K562 (cell line): ENCODE measurements around the gene FFAR1. TPM values are rescaled to one million over a fixed set of nuclear protein-coding genes. Genes with fewer than 3 reads are reported as not detected.

ENCODE experiments used
- ARID1B ChIP-seq: fragments of 450-650 bp; IDR thresholded peaks from 2 replicates; pipeline ENCODE4 v1.6.1; 2016; ENCODE audit warnings: antibody characterized with exemption, mild to moderate bottlenecking, inconsistent platforms
- CBFA2T3 ChIP-seq: fragments of 450-650 bp; IDR thresholded peaks from 2 replicates; pipeline ENCODE4 v1.6.1; 2017
- CBX3 ChIP-seq, 2 experiments: IDR thresholded peaks; 1 replicate in 1 of 2; 2 replicates in 1 of 2; pipeline ENCODE4 v1.6.1; 2012; ENCODE audit warnings: inconsistent platforms in 2 of 2, low read length in 2 of 2, borderline replicate concordance in 1 of 2, control low read depth in 1 of 2
- EP400 ChIP-seq: fragments of 450-650 bp; IDR thresholded peaks from 2 replicates; pipeline ENCODE4 v1.6.1; 2017; ENCODE audit warnings: antibody characterized with exemption, mild to moderate bottlenecking, moderate library complexity
- HMGN3 ChIP-seq: IDR thresholded peaks from 2 replicates; pipeline ENCODE4 v1.6.1; 2011; ENCODE audit warnings: borderline replicate concordance, low read depth, mild to moderate bottlenecking, mixed read lengths, low read length; ENCODE audit not compliant: insufficient read length; ENCODE audit errors: extremely low read depth
- JUND ChIP-seq, 2 experiments: IDR thresholded peaks; 2 replicates in 1 of 2; 3 replicates in 1 of 2; pipeline ENCODE4 v1.6.1; 2011; ENCODE audit warnings: borderline replicate concordance in 2 of 2, low read depth in 2 of 2, low read length in 2 of 2, improper control_type of control experiment in 1 of 2, missing biosample characterization in 1 of 2, missing genetic modification characterization in 1 of 2, missing genetic modification reagents in 1 of 2
- KLF10 ChIP-seq: fragments of 250-450 bp; sonication (Bioruptor Pico); IDR thresholded peaks from 2 replicates; pipeline ENCODE4 v1.6.1; 2021; ENCODE audit warnings: matching md5 sums
- LEF1 ChIP-seq: fragments of 450-650 bp; IDR thresholded peaks from 2 replicates; pipeline ENCODE4 v1.6.1; 2016; ENCODE audit warnings: mild to moderate bottlenecking
- MEIS2 ChIP-seq: fragments of 450-650 bp; IDR thresholded peaks from 2 replicates; pipeline ENCODE4 v1.6.1; 2014; ENCODE audit warnings: mild to moderate bottlenecking; ENCODE audit not compliant: partially characterized antibody
- MTF1 ChIP-seq: fragments of 250-450 bp; sonication (Bioruptor Pico); IDR thresholded peaks from 2 replicates; pipeline ENCODE4 v1.9.0; 2021; ENCODE audit warnings: moderate library complexity, mild to moderate bottlenecking, inconsistent platforms, borderline replicate concordance
- PRPF4 ChIP-seq: fragments of 200-400 bp; formaldehyde crosslinking; IDR thresholded peaks from one replicate; pipeline ENCODE4 v1.6.1; 2017; ENCODE audit warnings: low read length, low read depth, mild to moderate bottlenecking; ENCODE audit not compliant: insufficient read depth, poor library complexity, severe bottlenecking
- PYGO2 ChIP-seq: fragments of 450-650 bp; IDR thresholded peaks from 2 replicates; pipeline ENCODE4 v1.6.1; 2016; ENCODE audit warnings: mild to moderate bottlenecking, missing genetic modification characterization, moderate library complexity, missing compliant biosample characterization
- TEAD4 ChIP-seq, 2 experiments: sonication (generic) in 1 of 2; formaldehyde crosslinking in 1 of 2; IDR thresholded peaks; 2 replicates each; pipeline versions ENCODE4 v1.6.1 to v1.8.0; 2012 to 2022; ENCODE audit warnings: borderline replicate concordance in 1 of 2, inconsistent platforms in 1 of 2, low read length in 1 of 2, mild to moderate bottlenecking in 1 of 2, missing genetic modification reagents in 1 of 2
- ZBTB7A ChIP-seq: IDR thresholded peaks from 2 replicates; pipeline ENCODE4 v1.6.1; 2011; ENCODE audit warnings: low read depth, mild to moderate bottlenecking, low read length, moderate library complexity, borderline replicate concordance; ENCODE audit not compliant: control insufficient read depth
- ZC3H11A ChIP-seq: IDR thresholded peaks from 2 replicates; pipeline ENCODE4 v1.6.1; 2012; ENCODE audit warnings: low read depth, low read length, improper control_type of control experiment
- ZEB2 ChIP-seq: fragments of 450-650 bp; IDR thresholded peaks from 2 replicates; pipeline ENCODE4 v1.6.1; 2016
- ZNF766 ChIP-seq: fragments of 200-800 bp; sonication (Bioruptor generic); conservative IDR thresholded peaks from 2 replicates; pipeline ENCODE4 v1.6.1; 2016; ENCODE audit warnings: missing genetic modification characterization, missing compliant biosample characterization
- polyA plus RNA-seq, 8 experiments: library from polyadenylated mRNA; depleted of rRNA in 4 of 8; stranded (reverse) in 5 of 8; unstranded in 3 of 8; fragments of >200 nt; fragmentation: Nextera tagmentation in 2 of 8; fragmentation: Illumina TruSeq in 1 of 8; extraction: Ambion mirVana in 2 of 8; extraction: Trizol in 1 of 8; gene quantifications; 2 replicates each; pipeline versions ENCODE4 v1.2.1 to v1.2.3, GENCODE V29; 2011 to 2014; ENCODE audit warnings: inconsistent platforms in 1 of 8, missing spikeins in 1 of 8
- total RNA-seq, 7 experiments: library from RNA; depleted of rRNA in 6 of 7; stranded (reverse); fragments of >200 nt in 6 of 7; fragmentation: Illumina TruSeq in 2 of 7; extraction: Trizol in 2 of 7; gene quantifications; 2 replicates each; pipeline versions ENCODE4 v1.2.1 to v1.2.3, GENCODE V29; 2011 to 2021; ENCODE audit warnings: low replicate concordance in 1 of 7
- TF ChIP-seq, protein P1 (sequence below): fragments of 450-650 bp; formaldehyde crosslinking; IDR thresholded peaks from 2 replicates; pipeline ENCODE4 v1.4.0; 2022; ENCODE audit warnings: missing genetic modification characterization
- TF ChIP-seq, protein P2 (sequence below): fragments of 450-650 bp; formaldehyde crosslinking; IDR thresholded peaks from 2 replicates; pipeline ENCODE4 v1.4.0; 2020; ENCODE audit warnings: mild to moderate bottlenecking
- TF ChIP-seq, protein P3 (sequence below): sonication (generic); IDR thresholded peaks from 2 replicates; pipeline ENCODE4 v1.6.1; 2016
- TF ChIP-seq, protein P4 (sequence below): fragments of 250-450 bp; sonication (Bioruptor Pico); IDR thresholded peaks from 2 replicates; pipeline ENCODE4 v1.4.0; 2020; ENCODE audit warnings: borderline replicate concordance
- TF ChIP-seq, protein P5 (sequence below), 2 experiments: fragments of 450-650 bp in 1 of 2; sonication (generic) in 1 of 2; formaldehyde crosslinking in 1 of 2; IDR thresholded peaks in 1 of 2; conservative IDR thresholded peaks in 1 of 2; 2 replicates each; pipeline versions ENCODE4 v1.6.1 to v1.8.1; 2016 to 2023; ENCODE audit warnings: mild to moderate bottlenecking in 2 of 2, moderate library complexity in 2 of 2, inconsistent platforms in 1 of 2, missing genetic modification reagents in 1 of 2

The FFAR1 gene
- total and polyA plus RNA-seq, 9 of the 15 experiments (the other 6 are each of a cell fraction or from before 2014, with no cell fraction given): not detected

DNA sequence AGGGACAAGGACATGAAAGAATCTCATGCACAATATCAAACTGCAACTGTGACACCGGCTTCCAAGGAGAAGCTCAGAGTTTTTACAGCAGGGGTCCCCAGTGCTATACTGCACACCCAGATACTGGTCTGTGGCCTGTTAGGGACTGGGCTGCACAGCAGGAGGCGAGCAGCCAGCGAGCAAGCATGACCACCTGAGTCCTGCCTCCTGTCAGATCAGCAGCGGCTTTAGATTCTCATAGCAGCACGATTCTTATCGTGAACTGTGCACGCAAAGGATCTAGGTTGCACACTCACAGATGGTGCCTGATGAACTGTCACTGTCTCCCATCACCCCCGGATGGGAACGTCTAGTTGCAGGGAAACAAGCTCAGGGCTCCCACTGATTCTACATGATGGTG is 31.8 kb upstream of the FFAR1 start (continued):
- TF ChIP-seq PRPF4 (no peak), ZBTB7A (peak; percentile 45; the same call in 1 of the 2 replicates), EP400 (no peak), TEAD4 (IDR thresholded peaks at IDR 0.05; ENCODE audit: low read length) (peak; percentile 56), TEAD4 (CRISPR knock-in tag; IDR thresholded peaks at IDR 0.05; ENCODE audit: borderline replicate concordance) (no peak), PYGO2 (tag) (no peak), JUND (IDR thresholded peaks at IDR 0.05; ENCODE audit: borderline replicate concordance, low read depth, low read length) (no peak), JUND (tag; IDR thresholded peaks at IDR 0.05; ENCODE audit: borderline replicate concordance, low read depth, low read length) (peak; percentile 33; the same call in 1 of the 3 replicates), CBFA2T3 (peak; percentile 74), LEF1 (no peak), ZC3H11A (no peak), MEIS2 (peak; percentile 47), ARID1B (peak; percentile 43), ZNF766 (CRISPR knock-in tag) (no peak; the same call in 1 of the 2 replicates), KLF10 (CRISPR knock-in tag) (no peak), CBX3 (IDR thresholded peaks at IDR 0.05; ENCODE audit: borderline replicate concordance in 1 of 2, low read length in 2 of 2) (no peak), HMGN3 (no peak), ZEB2 (0 out of 2 replicates have a peak, but pooled peaks have one; percentile 38), MTF1 (no peak)
- TF ChIP-seq, protein P1, sequence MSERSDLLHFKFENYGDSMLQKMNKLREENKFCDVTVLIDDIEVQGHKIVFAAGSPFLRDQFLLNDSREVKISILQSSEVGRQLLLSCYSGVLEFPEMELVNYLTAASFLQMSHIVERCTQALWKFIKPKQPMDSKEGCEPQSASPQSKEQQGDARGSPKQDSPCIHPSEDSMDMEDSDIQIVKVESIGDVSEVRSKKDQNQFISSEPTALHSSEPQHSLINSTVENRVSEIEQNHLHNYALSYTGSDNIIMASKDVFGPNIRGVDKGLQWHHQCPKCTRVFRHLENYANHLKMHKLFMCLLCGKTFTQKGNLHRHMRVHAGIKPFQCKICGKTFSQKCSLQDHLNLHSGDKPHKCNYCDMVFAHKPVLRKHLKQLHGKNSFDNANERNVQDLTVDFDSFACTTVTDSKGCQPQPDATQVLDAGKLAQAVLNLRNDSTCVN (CRISPR knock-in tag): no peak
- TF ChIP-seq, protein P2, sequence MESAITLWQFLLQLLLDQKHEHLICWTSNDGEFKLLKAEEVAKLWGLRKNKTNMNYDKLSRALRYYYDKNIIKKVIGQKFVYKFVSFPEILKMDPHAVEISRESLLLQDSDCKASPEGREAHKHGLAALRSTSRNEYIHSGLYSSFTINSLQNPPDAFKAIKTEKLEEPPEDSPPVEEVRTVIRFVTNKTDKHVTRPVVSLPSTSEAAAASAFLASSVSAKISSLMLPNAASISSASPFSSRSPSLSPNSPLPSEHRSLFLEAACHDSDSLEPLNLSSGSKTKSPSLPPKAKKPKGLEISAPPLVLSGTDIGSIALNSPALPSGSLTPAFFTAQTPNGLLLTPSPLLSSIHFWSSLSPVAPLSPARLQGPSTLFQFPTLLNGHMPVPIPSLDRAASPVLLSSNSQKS (CRISPR knock-in tag): no peak
- TF ChIP-seq, protein P3, sequence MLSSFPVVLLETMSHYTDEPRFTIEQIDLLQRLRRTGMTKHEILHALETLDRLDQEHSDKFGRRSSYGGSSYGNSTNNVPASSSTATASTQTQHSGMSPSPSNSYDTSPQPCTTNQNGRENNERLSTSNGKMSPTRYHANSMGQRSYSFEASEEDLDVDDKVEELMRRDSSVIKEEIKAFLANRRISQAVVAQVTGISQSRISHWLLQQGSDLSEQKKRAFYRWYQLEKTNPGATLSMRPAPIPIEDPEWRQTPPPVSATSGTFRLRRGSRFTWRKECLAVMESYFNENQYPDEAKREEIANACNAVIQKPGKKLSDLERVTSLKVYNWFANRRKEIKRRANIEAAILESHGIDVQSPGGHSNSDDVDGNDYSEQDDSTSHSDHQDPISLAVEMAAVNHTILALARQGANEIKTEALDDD: no peak
- TF ChIP-seq, protein P4, sequence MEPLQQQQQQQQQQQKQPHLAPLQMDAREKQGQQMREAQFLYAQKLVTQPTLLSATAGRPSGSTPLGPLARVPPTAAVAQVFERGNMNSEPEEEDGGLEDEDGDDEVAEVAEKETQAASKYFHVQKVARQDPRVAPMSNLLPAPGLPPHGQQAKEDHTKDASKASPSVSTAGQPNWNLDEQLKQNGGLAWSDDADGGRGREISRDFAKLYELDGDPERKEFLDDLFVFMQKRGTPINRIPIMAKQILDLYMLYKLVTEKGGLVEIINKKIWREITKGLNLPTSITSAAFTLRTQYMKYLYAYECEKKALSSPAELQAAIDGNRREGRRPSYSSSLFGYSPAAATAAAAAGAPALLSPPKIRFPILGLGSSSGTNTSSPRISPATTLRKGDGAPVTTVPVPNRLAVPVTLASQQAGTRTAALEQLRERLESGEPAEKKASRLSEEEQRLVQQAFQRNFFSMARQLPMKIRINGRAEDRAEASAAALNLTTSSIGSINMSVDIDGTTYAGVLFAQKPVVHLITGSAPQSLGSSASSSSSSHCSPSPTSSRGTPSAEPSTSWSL (CRISPR knock-in tag): no peak
- TF ChIP-seq, protein P5, sequence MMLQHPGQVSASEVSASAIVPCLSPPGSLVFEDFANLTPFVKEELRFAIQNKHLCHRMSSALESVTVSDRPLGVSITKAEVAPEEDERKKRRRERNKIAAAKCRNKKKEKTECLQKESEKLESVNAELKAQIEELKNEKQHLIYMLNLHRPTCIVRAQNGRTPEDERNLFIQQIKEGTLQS (IDR thresholded peaks at IDR 0.05): no peak
- TF ChIP-seq, protein P5 (CRISPR knock-in tag; conservative IDR thresholded peaks at IDR 0.05): no peak
